ENCODE data around the gene CHIT1.
A peak's percentile ranks its signal among the peaks of the same experiment; 100 is the strongest.

Gene CHIT1

GRCh38 chr1:203178821-203179666 is 50.4 kb downstream of the CHIT1 start:
- DNase-seq (ENCODE audit: insufficient read length, low spot score) (no peak), FAIRE-seq (no peak)

GRCh38 chr1:203178083-203178482 is 51.4 kb downstream of the CHIT1 start:
- DNase-seq (ENCODE audit: insufficient read length, low spot score) (no peak), FAIRE-seq (no peak)
- TF ChIP-seq CTCF (IDR thresholded peaks at IDR 0.05; ENCODE audit: insufficient read depth, missing control alignments), result no peak

More at GRCh38 chr1:203178821-203179666, 50.4 kb downstream of the CHIT1 start:
- TF ChIP-seq CTCF (IDR thresholded peaks at IDR 0.05; ENCODE audit: insufficient read depth, missing control alignments), result no peak

GRCh38 chr1:203177470-203178039 is 51.9 kb downstream of the CHIT1 start:
- TF ChIP-seq CTCF (IDR thresholded peaks at IDR 0.05; ENCODE audit: insufficient read depth, missing control alignments), result no peak
- FAIRE-seq (peak; percentile 46), DNase-seq (ENCODE audit: insufficient read length, low spot score) (no peak)

GRCh38 chr1:203177036-203177405 is 52.5 kb downstream of the CHIT1 start:
- TF ChIP-seq CTCF (IDR thresholded peaks at IDR 0.05; ENCODE audit: insufficient read depth, missing control alignments), result no peak
- DNase-seq (ENCODE audit: insufficient read length, low spot score) (no peak), FAIRE-seq (no peak)

GRCh38 chr1:203176273-203177035 is 53.0 kb downstream of the CHIT1 start:
- FAIRE-seq (no peak), DNase-seq (ENCODE audit: insufficient read length, low spot score) (no peak)
- no peak for TF ChIP-seq CTCF (IDR thresholded peaks at IDR 0.05; ENCODE audit: insufficient read depth, missing control alignments)

- FAIRE-seq, result no peak
- DNase-seq (ENCODE audit: insufficient read length, low spot score), result no peak
- TF ChIP-seq CTCF (IDR thresholded peaks at IDR 0.05; ENCODE audit: insufficient read depth, missing control alignments), result no peak
These were observed 53.6 kb downstream of the CHIT1 start for GRCh38 chr1:203175827-203176241.

Data from D721Med (cell line).